ENCODE measurements around the gene DRD2. TPM values are rescaled to one million over a fixed set of nuclear protein-coding genes. Genes with fewer than 3 reads are reported as not detected.

The DRD2 gene
- total RNA-seq, 2 experiments from 2014 or later, result not detected

DNA sequence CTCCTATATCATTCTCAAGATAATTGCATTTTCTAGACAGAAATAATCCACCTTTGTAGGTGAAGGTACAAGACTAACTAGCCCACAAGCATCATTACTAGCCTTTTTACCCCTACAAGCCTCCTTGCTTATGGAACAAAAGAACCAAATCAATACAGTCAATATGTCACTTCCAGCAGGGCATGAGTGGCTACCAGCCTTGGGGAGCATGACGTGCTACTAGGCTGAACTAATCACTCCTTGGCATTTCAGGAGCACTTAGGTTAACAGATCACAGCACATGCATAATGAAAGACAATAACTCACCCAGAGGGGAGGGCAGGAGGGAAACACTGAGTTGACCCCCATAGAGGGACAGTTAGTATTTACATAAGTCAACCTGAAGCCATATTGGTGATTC, 2.7 kb downstream of the DRD2 start:
- Mint-ChIP-seq H3K27me3 (peaks cover 69% of the 10 kb centered on the region), H3K4me1 (ENCODE audit: low read depth) (peaks cover 4% of the 10 kb centered on the region), H3K4me3 (no peak overlapping the region), H3K36me3 (ENCODE audit: low read depth) (no peaks in the 10 kb centered on the region), H3K27ac (no peak overlapping the region), H3K9me3 (no peaks in the 10 kb centered on the region)
- intact Hi-C loops (cut with DNase I, micrococcal nuclease), result no loop called here
- CTCF ChIA-PET, result no interaction called here
- POLR2A ChIA-PET, result no interaction called here
- peaks cover 0 to 14% of the 10 kb centered on the region in 2 experiments for H3K9me3 ChIP-seq (ENCODE audit: control insufficient read depth in 1 of 2, insufficient read depth in 1 of 2, low read length in 2 of 2)
- H3K4me3 ChIP-seq (ENCODE audit: low read length), result no peak overlapping the region
- no peak overlapping the region for H3K27ac ChIP-seq (ENCODE audit: low read depth in 1 of 2, low read length in 2 of 2)
- ATAC-seq (ENCODE audit: poor library complexity) (no peak), DNase-seq (no peak)
- no peaks in the 10 kb centered on the region for H3K36me3 ChIP-seq (ENCODE audit: insufficient read depth, low read length)
- TF ChIP-seq, protein P1, sequence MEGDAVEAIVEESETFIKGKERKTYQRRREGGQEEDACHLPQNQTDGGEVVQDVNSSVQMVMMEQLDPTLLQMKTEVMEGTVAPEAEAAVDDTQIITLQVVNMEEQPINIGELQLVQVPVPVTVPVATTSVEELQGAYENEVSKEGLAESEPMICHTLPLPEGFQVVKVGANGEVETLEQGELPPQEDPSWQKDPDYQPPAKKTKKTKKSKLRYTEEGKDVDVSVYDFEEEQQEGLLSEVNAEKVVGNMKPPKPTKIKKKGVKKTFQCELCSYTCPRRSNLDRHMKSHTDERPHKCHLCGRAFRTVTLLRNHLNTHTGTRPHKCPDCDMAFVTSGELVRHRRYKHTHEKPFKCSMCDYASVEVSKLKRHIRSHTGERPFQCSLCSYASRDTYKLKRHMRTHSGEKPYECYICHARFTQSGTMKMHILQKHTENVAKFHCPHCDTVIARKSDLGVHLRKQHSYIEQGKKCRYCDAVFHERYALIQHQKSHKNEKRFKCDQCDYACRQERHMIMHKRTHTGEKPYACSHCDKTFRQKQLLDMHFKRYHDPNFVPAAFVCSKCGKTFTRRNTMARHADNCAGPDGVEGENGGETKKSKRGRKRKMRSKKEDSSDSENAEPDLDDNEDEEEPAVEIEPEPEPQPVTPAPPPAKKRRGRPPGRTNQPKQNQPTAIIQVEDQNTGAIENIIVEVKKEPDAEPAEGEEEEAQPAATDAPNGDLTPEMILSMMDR (IDR thresholded peaks at IDR 0.05), result no peak
- H3K4me1 ChIP-seq (ENCODE audit: insufficient read depth, low read length), result no peaks in the 10 kb centered on the region
- H3K27me3 ChIP-seq (ENCODE audit: control insufficient read depth in 1 of 2, insufficient read depth in 2 of 2, low read length in 2 of 2), result peaks cover 28 to 53% of the 10 kb centered on the region in 2 experiments

DNA sequence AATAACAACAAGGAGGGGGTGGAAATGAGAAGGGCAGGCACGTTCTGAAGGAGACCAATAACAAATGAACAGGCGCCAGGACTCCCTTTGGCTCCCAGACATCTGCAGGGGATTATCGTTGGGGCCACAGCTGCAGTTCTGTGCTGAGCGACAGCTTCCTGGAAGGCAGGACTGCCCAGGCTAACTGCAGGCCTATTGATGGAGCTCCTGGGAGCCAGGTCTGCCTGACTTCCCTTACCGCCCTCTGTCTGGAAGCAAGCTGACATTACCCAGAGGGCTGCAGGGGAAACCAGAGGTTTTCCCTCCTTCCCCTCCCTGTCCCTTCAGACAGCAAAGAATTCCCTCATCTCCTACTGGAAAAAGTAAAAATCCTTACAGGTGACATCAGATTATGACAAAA, 5.0 kb downstream of the DRD2 start:
- ATAC-seq (ENCODE audit: poor library complexity) (no peak), DNase-seq (no peak)
- Mint-ChIP-seq H3K27me3 (peaks cover 56% of the 10 kb centered on the region), H3K27ac (no peak overlapping the region), H3K4me3 (no peak overlapping the region), H3K36me3 (ENCODE audit: low read depth) (no peaks in the 10 kb centered on the region), H3K9me3 (no peaks in the 10 kb centered on the region), H3K4me1 (ENCODE audit: low read depth) (no peaks in the 10 kb centered on the region)
- Histone ChIP-seq H3K4me1 (ENCODE audit: insufficient read depth, low read length) (no peaks in the 10 kb centered on the region), H3K27me3 (ENCODE audit: control insufficient read depth in 1 of 2, insufficient read depth in 2 of 2, low read length in 2 of 2) (peaks cover 10 to 34% of the 10 kb centered on the region in 2 experiments), H3K4me3 (ENCODE audit: low read length) (no peak overlapping the region), H3K9me3 (ENCODE audit: control insufficient read depth in 1 of 2, insufficient read depth in 1 of 2, low read length in 2 of 2) (peaks cover 0 to 11% of the 10 kb centered on the region in 2 experiments), H3K36me3 (ENCODE audit: insufficient read depth, low read length) (no peaks in the 10 kb centered on the region), H3K27ac (ENCODE audit: low read depth in 1 of 2, low read length in 2 of 2) (no peak overlapping the region)
- intact Hi-C loops (cut with DNase I, micrococcal nuclease), result no loop called here
- POLR2A ChIA-PET, result no interaction called here
- CTCF ChIA-PET, result no interaction called here
- TF ChIP-seq, protein P1 (IDR thresholded peaks at IDR 0.05), result no peak

DNA sequence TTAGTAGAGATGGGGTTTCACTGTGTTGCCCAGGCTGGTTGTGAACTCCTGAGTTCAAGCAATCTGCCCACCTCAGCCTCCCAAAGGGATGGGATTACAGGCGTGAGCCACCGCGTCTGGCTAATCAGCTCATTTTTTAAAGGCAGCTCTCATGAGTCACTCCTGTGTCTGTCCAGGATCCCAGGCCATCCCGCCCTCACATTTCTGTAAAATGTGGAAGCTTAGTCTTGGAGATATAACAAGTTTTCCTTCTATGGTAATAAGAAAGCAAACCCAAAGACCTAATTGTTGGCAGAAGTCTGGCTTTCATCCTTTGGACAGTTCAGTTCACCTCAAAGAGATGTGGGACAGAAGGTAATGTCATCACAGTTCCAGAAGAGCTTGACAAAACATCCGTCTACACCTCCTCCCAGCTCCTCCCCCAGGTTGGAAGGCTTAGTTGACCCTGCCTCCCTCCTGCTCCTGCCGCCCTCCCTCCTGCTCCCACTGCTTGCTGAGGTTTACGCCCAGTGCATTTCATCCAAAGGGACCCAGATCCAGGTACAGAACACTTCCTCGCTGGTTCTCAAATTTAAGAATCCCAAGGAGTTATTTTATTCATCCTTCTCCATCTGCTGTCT, 6.4 kb downstream of the DRD2 start:
- H3K27me3 ChIP-seq (ENCODE audit: control insufficient read depth in 1 of 2, insufficient read depth in 2 of 2, low read length in 2 of 2), result peaks cover 4 to 23% of the 10 kb centered on the region in 2 experiments
- DNase-seq, result no peak
- TF ChIP-seq, protein P1 (IDR thresholded peaks at IDR 0.05), result no peak
- Mint-ChIP-seq H3K27ac (no peak overlapping the region), H3K4me1 (ENCODE audit: low read depth) (no peaks in the 10 kb centered on the region), H3K4me3 (no peak overlapping the region), H3K9me3 (no peaks in the 10 kb centered on the region), H3K36me3 (ENCODE audit: low read depth) (no peaks in the 10 kb centered on the region), H3K27me3 (peaks cover 60% of the 10 kb centered on the region)
- POLR2A ChIA-PET, result no interaction called here
- H3K4me1 ChIP-seq (ENCODE audit: insufficient read depth, low read length), result no peaks in the 10 kb centered on the region
- no peak overlapping the region for H3K4me3 ChIP-seq (ENCODE audit: low read length)
- H3K9me3 ChIP-seq (ENCODE audit: control insufficient read depth in 1 of 2, insufficient read depth in 1 of 2, low read length in 2 of 2), result peaks cover 0 to under 1% of the 10 kb centered on the region in 2 experiments
- ATAC-seq (ENCODE audit: poor library complexity), result no peak
- H3K36me3 ChIP-seq (ENCODE audit: insufficient read depth, low read length), result no peaks in the 10 kb centered on the region
- H3K27ac ChIP-seq (ENCODE audit: low read depth in 1 of 2, low read length in 2 of 2), result no peak overlapping the region
- intact Hi-C loops (cut with DNase I, micrococcal nuclease), result no loop called here
- CTCF ChIA-PET, result no interaction called here

All from CD4-positive, alpha-beta T cell (primary cell).